Measurements from ENCODE around the gene CAPN12. TPM values are rescaled to one million over a fixed set of nuclear protein-coding genes. Genes with fewer than 3 reads are reported as not detected.

The CAPN12 gene
- total and polyA plus RNA-seq, 2 of the 8 experiments (the other 6 are each of a cell fraction or from before 2014, with no cell fraction given): 8.8 to 20.0 TPM

DNA sequence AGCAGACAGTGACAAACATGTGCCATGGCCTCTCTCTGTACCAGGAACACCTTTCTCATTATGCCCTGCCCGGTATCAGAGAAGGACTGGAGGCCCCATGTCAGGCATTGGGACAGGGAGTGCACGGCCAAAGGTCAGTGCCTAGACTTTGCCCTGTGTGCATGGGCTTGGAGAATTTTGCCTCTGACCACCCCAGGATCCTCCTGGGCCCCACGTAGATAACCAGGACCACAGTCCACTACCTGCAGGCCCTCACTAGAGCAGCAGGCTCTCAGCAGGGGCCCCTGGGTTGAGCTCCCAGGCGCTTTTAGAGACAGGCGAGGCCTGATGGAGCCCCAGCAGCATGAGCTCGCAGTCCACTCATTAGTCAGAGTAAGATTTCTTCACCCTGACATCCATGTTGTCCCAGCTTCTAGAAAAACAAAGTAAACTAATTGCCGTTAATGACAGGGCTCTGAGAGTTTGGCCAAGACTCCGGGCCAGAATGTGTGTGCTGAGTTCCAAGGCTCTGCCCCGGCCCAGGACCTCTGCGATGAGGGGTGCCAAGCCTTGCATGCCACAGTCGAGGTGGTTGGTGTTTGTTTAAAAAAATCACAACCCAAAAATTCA lies 42.7 kb downstream of the CAPN12 start:
- H3K36me3 ChIP-seq (ENCODE audit: control insufficient read depth in 2 of 4, insufficient read depth in 4 of 4, low read length in 3 of 4): peaks cover 26 to 52% (median 36%) of the 10 kb centered on the region in 4 experiments
- no peak for FAIRE-seq

More for the DNA sequence above, 42.7 kb downstream of the CAPN12 start:
- Histone ChIP-seq H2BK20ac (ENCODE audit: low read length) (no peak overlapping the region), H3K4ac (replicated peaks; ENCODE audit: insufficient read length, low read depth, low read length) (no peak overlapping the region), H4K5ac (ENCODE audit: insufficient read length, low read depth, low read length) (no peak overlapping the region), H3K79me1 (ENCODE audit: low read depth, low read length) (peaks cover 27% of the 10 kb centered on the region), H3K9ac (replicated peaks in 1 of 4; ENCODE audit: extremely low read depth in 1 of 4, low read depth in 3 of 4, low read length in 3 of 4) (no peak overlapping the region), H3K27me3 (replicated peaks in 1 of 4; ENCODE audit: control insufficient read depth in 3 of 4, extremely low read depth in 1 of 4, insufficient read depth in 3 of 4, low read length in 3 of 4) (no peaks in the 10 kb centered on the region; a peak in 1 of 7 replicates), H3K23me2 (ENCODE audit: low read depth, low read length) (no peaks in the 10 kb centered on the region), H3K79me2 (ENCODE audit: control insufficient read depth in 1 of 2, insufficient read depth in 2 of 2, low read length in 2 of 2) (peaks cover 0 to 31% of the 10 kb centered on the region in 2 experiments; a peak in 2 of 4 replicates), H3K14ac (ENCODE audit: insufficient read length) (no peak overlapping the region), H3K56ac (replicated peaks; ENCODE audit: insufficient read length, low read depth, low read length) (peak overlapping the region; percentile 11), H4K8ac (ENCODE audit: extremely low read depth, insufficient read depth, low read length) (no peak overlapping the region; the same call in 1 of the 2 replicates), H2BK12ac (ENCODE audit: low read depth, low read length) (no peak overlapping the region), H2BK5ac (ENCODE audit: low read depth, low read length) (0 out of 2 replicates have a peak overlapping the region, but pooled peaks have one; percentile 35), H2BK15ac (ENCODE audit: low read length) (no peak overlapping the region), H3K27ac (ENCODE audit: low read depth, low read length) (no peak overlapping the region), H3K4me1 (replicated peaks in 1 of 4; ENCODE audit: control insufficient read depth in 3 of 4, insufficient read depth in 4 of 4, low read length in 3 of 4) (peaks cover 0 to 16% (median 9%) of the 10 kb centered on the region in 4 experiments; a peak in 5 of 7 replicates), H3K9me3 (ENCODE audit: insufficient read depth in 2 of 2, low read depth in 1 of 2, low read length in 1 of 2) (no peaks in the 10 kb centered on the region), H3K23ac (ENCODE audit: insufficient read length) (no peak overlapping the region), H3K4me2 (ENCODE audit: insufficient read depth in 1 of 2, low read depth in 2 of 2, low read length in 2 of 2) (no peak overlapping the region), H4K91ac (replicated peaks; ENCODE audit: insufficient read length, low read length) (no peak overlapping the region), H2AK5ac (ENCODE audit: low read depth, low read length) (no peak overlapping the region), H2BK120ac (replicated peaks; ENCODE audit: low read depth, low read length) (no peak overlapping the region), H4K20me1 (replicated peaks in 1 of 2; ENCODE audit: control insufficient read depth in 1 of 2, insufficient read depth in 2 of 2, low read length in 2 of 2) (peaks cover 18 to 26% of the 10 kb centered on the region in 2 experiments), H3K4me3 (ENCODE audit: extremely low read depth in 1 of 4, insufficient read depth in 2 of 4, low read depth in 3 of 4, low read length in 4 of 4) (no peak overlapping the region), H3K18ac (ENCODE audit: extremely low read depth, low read length) (no peak overlapping the region), H2AFZ (ENCODE audit: low read length) (no peak overlapping the region)
- WGBS, 2 experiments (ENCODE audit: extremely low coverage in 1 of 2, insufficient coverage in 1 of 2, insufficient read length in 1 of 2, insufficient replicate concordance in 2 of 2, low coverage in 1 of 2, low lambda C conversion rate in 2 of 2, missing lambda C conversion rate in 1 of 2): 91% methylated on average over 11 of the region's 11 CpGs; no CpG with 5 or more reads in 1 of the 2 experiments
- TF ChIP-seq BCL11A (IDR thresholded peaks at IDR 0.05; ENCODE audit: low read depth in 2 of 2, low read length in 2 of 2): no peak
- TF ChIP-seq GTF2F1 (IDR thresholded peaks at IDR 0.05; ENCODE audit: borderline replicate concordance, low read depth, low read length): no peak
- TF ChIP-seq SIX5 (IDR thresholded peaks at IDR 0.05; ENCODE audit: low read depth, low read length): no peak
- no peak for TF ChIP-seq RAD21 (IDR thresholded peaks at IDR 0.05 in 1 of 2, conservative IDR thresholded peaks at IDR 0.05 in 1 of 2; ENCODE audit: low read depth in 2 of 2, low read length in 2 of 2)
- TF ChIP-seq TEAD4 (IDR thresholded peaks at IDR 0.05; ENCODE audit: low read depth, low read length): no peak
- TF ChIP-seq POLR2AphosphoS5 (IDR thresholded peaks at IDR 0.05; ENCODE audit: low read depth, low read length): no peak
- no peak for TF ChIP-seq TBP (IDR thresholded peaks at IDR 0.05; ENCODE audit: low read depth, low read length)
- TF ChIP-seq YY1 (IDR thresholded peaks at IDR 0.05; ENCODE audit: low read depth, low read length): no peak
- TF ChIP-seq CEBPB (IDR thresholded peaks at IDR 0.05; ENCODE audit: low read depth, low read length): no peak
- CTCF ChIA-PET (ENCODE audit: partially characterized antibody): interaction anchor here (0.6 to 6.2 kb wide), 6 partner anchors 15 to 150 kb away, joined by 3 to 39 read pairs (median 4); no protein-coding TSS in a partner anchor
- no peak for DNase-seq (ENCODE audit: low read depth in 1 of 2, low spot score in 2 of 2)
- POLR2A ChIA-PET (ENCODE audit: partially characterized antibody): interaction anchor here (0.6 to 3.2 kb wide), 6 partner anchors 10 to 169 kb away, joined by 3 to 13 read pairs (median 4); no protein-coding TSS in a partner anchor
